GM21576 (cell line): Measurements from ENCODE around the gene MTOR.
"Not testable (repeated sequence)": the region's sequence is repeated elsewhere in the genome, so short reads cannot be mapped to it uniquely, and the experiment has no call there.

ENCODE experiments used
- ATAC-seq: cut with Tn5 transposase; IDR thresholded peaks from one replicate; pipeline ENCODE4 v1.9.1; 2021; ENCODE audit warnings: mild to moderate bottlenecking, moderate library complexity; ENCODE audit not compliant: unreplicated experiment

The MTOR gene

GRCh38 chr1:11187000-11187399, 75.4 kb downstream of the MTOR start:
- no peak for ATAC-seq

GRCh38 chr1:11184973-11185372, 77.4 kb downstream of the MTOR start:
- ATAC-seq: no peak

- no peak for ATAC-seq
Measured at GRCh38 chr1:11182884-11183283, 79.5 kb downstream of the MTOR start.

- no peak for ATAC-seq
Measured at GRCh38 chr1:11180342-11180744, 82.0 kb downstream of the MTOR start.

GRCh38 chr1:11179749-11180148, 82.6 kb downstream of the MTOR start:
- not testable (repeated sequence) for ATAC-seq

GRCh38 chr1:11179125-11179524, 83.2 kb downstream of the MTOR start:
- no peak for ATAC-seq

GRCh38 chr1:11178021-11179015, 84.0 kb downstream of the MTOR start:
- ATAC-seq: no peak

GRCh38 chr1:11176081-11176706, 86.2 kb downstream of the MTOR start:
- no peak for ATAC-seq

- no peak for ATAC-seq
Measured at GRCh38 chr1:11175461-11175860, 86.9 kb downstream of the MTOR start.

GRCh38 chr1:11174261-11174942, 87.9 kb downstream of the MTOR start:
- ATAC-seq: no peak

GRCh38 chr1:11170102-11170501, 92.2 kb downstream of the MTOR start:
- ATAC-seq: no peak

- ATAC-seq: no peak
Measured at GRCh38 chr1:11169202-11169601, 93.1 kb downstream of the MTOR start.

GRCh38 chr1:11168731-11169130, 93.6 kb downstream of the MTOR start:
- ATAC-seq: no peak

GRCh38 chr1:11166744-11167143, 95.6 kb downstream of the MTOR start:
- ATAC-seq: not testable (repeated sequence)

GRCh38 chr1:11162752-11163151, 99.6 kb downstream of the MTOR start:
- ATAC-seq: not testable (repeated sequence)

- no peak for ATAC-seq
Measured at GRCh38 chr1:11158720-11159321, 103.5 kb downstream of the MTOR start.

- ATAC-seq: no peak
Measured at GRCh38 chr1:11158291-11158690, 104.1 kb downstream of the MTOR start.

- ATAC-seq: no peak
Measured at GRCh38 chr1:11157867-11158266, 104.5 kb downstream of the MTOR start.

- no peak for ATAC-seq
Measured at GRCh38 chr1:11157394-11157793, 105.0 kb downstream of the MTOR start.

- no peak for ATAC-seq
Measured at GRCh38 chr1:11156963-11157362, 105.4 kb downstream of the MTOR start.

- no peak for ATAC-seq
Measured at GRCh38 chr1:11156441-11156840, 105.9 kb downstream of the MTOR start.
